CD4-positive, alpha-beta T cell treated with Interleukin-12 subunit alpha and Interleukin-12 subunit beta, for 1 hour (primary cell): ENCODE data around the gene R3HDM2.
"Not testable (repeated sequence)": the region's sequence is repeated elsewhere in the genome, so short reads cannot be mapped to it uniquely, and the experiment has no call there.

Source experiments
- DNase-seq: peaks from one replicate; pipeline ENCODE4 v3.0.0-alpha.2; 2020

Gene R3HDM2

DNA sequence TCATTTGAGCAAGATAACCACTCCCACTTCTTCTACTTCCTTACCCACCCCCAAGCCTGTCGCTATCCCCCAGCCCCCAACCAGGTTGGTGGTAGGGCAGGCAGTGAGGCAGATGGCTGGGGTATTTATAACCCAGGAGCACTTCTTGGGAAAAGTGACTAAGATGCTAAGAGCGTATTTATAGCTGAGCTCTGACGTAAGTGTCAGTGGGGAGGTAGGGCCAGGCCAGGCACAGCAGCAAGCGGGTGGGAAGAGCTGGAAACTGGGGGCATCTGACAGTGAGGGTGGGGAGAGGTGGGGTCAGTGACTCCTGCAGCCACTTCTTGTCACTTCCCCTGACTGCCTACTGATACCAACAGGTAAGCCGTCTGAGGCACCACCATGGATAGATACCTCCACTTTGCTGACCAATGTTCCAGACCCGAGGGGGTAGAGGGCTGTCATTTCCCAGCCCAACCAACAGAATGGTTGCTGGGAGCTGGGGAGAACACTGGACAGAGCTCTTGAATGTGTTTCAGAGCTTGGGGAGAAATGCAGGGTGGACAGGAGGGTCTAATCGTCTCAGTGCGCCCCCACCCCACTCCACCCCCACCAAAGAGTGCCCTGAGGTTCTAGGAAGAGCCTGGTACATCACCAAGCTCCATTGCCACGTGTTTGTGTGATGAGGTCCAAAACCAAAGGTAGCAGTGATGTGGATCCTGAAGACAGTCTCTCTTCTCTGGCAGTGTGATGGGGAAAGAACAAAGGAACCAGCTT lies 21.5 kb upstream of the R3HDM2 start:
- DNase-seq: no peak

DNA sequence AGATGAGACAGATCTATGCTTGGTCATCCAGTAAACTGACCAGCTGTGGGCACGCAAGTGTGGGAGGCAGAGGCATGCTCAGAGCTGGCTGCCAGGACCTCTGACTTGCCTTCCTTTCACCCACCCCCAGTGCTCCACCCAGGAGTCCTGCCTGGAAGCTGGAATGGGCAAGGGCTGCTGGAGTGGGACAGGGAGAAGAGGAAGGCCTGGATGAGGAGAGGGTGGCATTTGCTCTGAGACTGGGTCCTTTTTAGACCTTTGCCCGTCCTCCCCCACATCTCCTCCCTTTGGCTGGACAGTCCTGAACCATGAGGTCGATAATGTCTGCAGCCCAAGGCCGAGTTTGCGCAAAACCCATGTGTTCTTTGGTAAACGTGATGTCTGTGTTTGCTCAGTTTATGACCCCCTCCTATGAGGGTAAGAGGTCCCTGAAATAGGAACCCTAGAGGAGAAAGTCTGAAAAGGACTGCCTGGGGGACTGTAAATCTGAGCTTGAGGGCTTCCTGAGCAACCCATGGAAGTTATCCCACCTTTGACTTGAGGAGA lies 20.5 kb upstream of the R3HDM2 start:
- DNase-seq: no peak

DNA sequence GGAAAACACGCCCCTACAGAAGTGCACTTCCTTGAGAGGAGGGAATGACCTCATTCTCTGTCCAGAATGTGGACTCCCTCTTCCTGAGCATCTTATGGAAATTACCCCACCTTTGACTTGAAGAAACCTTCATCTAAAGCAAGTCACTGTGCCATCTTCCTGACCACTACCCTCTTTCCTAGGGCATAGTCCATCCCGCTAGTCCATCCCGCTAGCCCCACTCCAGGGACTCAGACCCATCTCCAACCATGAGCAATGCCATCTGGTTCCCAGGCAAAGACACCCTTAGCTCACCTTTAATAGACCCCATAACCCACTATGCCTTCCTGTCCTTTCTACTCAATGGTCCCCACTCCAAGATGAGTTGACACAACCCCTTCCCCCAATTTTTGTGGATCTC lies 19.2 kb upstream of the R3HDM2 start:
- no peak for DNase-seq

DNA sequence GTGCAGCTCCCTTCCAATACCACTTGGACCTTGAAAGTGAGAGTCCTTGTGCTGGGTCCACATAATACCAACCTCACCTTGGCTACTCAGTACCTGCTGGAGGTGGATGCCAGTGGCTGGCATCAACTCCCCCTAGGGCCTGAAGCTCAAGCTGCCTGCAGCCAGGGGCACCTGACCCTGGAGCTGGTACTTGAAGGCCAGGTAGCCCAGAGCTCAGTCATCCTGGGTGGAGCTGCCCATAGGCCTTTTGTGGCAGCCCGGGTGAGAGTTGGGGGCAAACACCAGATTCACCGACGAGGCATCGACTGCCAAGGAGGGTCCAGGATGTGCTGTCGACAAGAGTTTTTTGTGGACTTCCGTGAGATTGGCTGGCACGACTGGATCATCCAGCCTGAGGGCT lies 18.5 kb upstream of the R3HDM2 start:
- no peak for DNase-seq

DNA sequence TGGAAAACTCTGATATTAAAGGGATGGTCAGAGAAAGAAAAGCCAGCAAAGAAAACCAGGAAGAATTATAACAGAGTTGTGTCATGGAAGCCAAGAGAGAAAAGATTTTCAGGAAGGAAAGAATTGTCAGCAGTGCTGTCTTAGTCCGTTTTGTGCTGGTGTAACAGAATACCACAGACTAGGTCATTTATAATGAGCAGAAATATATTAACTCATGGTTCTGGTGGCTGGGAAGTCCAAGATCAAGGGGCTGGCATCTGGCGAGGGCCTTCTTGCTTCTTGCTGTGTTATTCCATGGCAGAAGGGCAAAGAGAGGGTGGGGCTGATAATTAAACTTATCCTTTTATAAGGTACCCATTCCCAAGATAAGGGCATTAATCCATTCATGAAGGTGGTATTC lies 17.8 kb upstream of the R3HDM2 start:
- no peak for DNase-seq

DNA sequence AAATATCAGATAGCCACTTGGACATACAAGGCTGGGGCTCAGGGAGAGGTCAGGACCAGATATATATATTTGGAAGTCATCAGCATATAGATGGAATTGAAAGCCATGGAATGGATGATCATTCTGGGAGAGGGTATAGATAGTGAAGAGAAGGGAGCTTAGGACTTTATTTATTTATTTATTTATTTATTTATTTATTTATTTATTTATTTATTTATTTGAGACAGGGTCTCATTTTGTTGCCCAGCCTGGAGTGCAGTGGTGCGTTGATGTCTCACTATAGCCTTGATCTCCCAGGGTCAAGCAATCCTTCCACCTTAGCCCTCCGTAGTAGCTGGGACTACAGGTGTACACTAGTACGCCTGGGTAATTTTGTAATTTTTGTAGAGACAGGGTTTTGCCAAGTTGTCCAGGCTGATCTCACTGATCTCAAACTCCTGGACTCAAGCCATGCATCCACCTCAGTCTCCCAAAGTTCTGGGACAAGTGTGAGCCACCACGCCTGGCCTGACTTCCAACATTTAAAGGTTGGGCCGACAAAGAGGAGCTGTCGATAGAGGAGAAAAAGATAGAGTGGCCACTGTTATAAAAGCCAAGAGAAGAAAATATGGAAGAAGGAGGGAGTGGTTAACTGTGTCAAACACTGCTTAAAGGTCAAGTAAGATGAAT lies 15.6 kb upstream of the R3HDM2 start:
- no peak for DNase-seq

DNA sequence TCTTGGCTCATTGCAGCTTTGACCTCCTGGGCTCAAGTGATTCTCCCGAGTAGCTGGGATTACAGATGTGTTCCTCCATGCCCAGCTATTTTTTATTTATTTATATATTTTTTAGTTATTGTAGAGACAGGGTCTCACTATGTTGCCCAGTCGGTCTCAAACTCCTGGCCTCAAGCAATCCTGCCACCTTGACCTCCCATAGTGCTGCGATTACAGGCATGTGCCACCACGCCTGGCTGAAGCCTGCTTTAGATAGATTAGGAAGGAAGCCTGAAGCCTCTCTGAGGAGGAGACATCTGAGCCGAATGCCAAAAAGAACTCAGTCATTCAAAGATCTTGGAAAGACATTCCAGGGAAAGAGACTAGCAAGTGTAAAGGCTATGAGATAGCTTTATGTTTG lies 13.9 kb upstream of the R3HDM2 start:
- no peak for DNase-seq

DNA sequence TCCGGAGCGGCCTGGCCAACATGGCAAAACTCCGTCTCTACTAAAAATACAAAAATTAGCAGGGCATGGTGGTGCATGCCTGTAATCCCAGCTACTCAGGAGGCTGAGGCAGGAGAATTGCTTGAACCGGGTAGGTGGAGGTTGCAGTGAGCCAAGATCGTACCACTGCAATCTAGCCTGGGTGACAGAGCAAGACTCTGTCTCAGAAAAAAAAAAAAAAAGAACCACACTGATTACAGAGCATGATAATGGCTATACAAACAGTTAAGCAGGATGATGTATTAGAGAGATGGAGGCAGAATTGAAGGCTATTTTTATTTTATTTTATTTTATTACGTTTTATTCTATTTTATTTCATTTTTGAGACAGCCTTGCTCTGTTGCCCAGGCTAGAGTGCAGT lies 13.5 kb upstream of the R3HDM2 start:
- DNase-seq: not testable (repeated sequence)

DNA sequence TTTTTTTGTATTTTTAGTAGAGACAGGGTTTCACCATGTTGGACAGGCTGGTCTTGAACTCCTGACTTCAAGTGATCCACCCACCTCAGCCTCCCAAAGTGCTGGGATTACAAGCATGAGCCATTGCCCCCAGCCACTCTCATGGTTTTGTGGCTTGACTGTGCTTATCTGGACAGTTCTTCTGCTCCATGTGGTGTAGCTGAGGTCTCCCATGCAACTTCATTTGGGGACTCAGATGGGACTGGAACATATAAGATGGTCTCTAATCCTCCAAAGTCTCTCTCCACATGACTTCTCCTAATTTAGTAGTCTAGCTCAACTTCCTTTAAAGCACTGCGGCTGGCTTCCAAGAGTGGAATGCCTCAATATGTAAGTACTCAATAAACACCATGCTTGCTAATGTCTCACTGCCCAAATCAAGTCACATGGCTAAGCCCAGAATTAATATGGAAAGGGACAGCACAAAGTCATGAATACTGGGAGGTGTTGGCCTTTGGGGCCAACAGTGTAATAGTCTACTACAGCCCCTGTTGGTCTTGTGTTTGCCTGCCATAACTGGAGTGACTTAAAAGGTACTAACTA lies 11.1 kb upstream of the R3HDM2 start:
- no peak for DNase-seq

DNA sequence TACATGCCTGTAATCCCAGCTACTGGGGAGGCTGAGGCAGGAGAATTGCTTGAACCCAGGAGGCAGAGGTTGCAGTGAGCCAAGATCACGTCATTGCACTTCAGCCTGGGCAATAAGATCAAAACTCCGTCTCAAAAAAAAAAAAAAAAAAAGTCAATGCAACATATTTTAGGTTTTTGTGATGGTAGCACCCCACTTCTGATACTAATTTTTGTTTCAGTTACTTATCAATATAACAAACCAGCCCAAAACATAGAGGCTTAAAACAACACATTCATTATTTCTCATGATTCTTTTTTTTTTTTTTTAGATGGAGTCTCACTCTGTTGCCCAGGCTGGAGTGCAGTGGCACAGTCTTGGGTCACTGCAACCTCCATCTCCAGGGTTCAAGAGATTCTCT lies 10.6 kb upstream of the R3HDM2 start:
- not testable (repeated sequence) for DNase-seq

DNA sequence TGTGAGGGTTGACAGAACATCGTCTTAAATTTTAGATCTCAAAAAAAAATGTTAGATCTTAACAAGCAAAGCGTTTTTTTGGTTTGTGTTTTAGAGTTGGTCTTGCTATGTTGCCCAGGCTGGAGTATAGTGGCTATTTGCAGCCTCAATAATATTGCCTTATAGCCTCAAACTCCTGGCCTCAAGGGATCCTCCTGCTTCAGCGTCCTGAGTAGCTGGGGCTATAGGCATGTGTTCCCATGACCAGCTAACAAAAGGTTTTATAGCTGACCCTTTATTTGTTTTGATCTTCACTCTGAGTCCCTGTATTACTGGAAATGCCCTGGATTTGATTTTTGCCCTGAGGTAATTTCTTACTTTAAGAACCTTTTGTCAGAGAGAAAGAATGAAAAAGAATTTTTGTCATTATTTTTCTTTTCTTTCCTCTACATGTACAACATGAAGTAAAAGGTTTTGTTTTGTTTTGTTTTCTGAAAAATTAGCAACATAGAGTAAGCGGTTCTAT lies 9.0 kb upstream of the R3HDM2 start:
- DNase-seq: no peak

DNA sequence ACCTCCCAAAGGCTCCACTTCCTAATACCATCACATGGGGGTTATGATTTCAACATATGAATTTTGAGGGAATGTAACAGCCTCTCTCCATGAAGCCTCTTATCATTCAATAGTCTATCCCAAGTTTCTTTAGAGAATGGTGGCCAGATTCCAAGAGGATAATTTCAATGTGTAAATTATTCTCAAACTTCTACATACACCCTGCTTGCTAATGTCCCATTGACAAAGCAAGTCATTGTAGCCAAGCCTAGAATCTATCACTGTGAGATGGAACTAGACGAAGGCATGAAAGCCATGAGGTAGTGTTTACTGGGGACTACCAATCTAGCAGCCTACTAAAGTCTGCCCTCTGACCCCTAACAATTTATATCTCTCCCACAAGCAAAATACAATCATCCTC lies 7.6 kb upstream of the R3HDM2 start:
- DNase-seq: no peak

DNA sequence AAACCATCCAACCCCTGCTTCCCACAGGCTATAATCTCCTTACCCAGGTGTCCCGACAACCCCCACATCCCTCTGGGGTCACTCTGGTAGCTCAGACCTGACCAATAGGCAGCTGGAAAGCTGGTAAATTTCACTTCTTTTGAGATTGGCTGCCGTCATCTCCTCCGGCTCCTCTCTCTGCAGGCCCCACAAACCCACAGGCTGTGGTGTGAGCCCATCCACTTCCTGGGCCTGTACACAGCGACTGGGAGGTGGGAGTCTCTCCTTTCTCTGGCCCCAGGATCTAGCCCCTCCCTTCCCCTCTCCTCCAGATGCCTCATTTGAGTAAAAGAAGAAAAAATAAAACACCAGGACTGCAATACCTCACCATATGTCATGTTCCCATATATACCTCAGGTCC lies 4.5 kb upstream of the R3HDM2 start:
- DNase-seq: no peak

DNA sequence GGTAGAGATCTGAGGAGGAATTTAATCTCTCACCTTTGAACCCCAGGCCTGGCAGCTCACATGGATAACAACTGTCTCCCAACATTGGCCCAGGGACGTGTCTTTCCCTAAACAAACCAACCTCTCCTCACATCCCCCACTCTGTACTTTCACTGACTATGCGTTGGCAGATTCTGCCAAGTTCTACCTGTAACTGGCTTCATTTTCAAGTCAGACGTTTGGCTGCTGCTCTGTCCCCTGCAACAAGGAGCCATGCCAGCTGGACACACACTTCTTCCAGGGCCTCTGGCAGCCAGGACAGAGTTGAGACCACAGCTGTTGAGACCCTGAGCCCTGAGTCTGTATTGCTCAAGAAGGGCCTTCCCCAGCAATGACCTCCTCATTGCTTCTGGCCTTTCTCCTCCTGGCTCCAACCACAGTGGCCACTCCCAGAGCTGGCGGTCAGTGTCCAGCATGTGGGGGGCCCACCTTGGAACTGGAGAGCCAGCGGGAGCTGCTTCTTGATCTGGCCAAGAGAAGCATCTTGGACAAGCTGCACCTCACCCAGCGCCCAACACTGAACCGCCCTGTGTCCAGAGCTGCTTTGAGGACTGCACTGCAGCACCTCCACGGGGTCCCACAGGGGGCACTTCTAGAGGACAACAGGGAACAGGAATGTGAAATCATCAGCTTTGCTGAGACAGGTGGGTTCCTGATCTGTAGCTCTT lies 3.8 kb upstream of the R3HDM2 start, which contains the start of gene INHBC:
INHBC (plus strand) TSS at position 268 of the 707 bp plus-strand sequence; CDS start at position 371, 103 bp downstream.
- no peak for DNase-seq

DNA sequence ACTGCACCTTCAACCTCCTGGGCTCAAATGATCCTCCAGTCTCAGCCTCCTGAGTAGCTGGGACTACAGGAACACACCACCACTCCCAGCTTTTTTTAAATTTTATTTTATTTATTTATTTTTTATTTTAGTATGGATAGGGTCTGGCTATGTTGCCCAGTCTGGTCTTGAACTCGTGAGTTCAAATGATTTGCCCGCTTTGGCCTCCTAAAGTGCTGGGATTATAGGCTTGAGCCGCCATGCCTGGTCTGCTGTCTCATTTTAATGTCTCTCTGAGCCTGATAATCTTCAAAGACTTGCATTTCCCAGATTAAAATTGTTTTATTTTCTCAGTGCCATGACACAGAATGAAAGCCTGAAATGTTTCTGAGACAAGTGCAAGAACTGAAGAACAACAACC lies 2.5 kb upstream of the R3HDM2 start:
- DNase-seq: no peak

DNA sequence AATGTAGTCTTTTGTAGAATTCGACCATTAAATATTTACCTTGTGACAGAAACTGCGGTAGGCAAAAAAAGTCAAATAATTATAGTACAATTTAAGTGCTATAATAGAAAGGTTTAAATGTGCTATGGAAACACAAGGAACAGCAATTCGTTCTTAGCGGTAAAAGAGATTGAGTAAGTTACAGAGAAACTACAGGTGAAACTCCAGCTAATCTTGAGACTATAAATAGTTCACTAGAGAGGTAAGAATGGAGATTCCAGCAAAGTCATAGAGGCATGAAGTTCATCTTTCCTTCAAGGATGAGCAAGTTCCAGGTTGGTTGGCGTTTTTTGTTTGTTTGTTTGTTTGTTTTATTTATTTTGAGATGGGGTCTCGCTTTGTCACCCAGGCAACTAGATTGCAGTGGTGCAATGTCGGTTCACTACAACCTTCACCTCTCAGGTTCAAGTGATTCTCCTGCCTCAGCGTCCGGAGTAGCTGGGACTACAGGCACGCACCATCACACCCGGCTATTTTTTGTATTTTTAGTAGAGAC lies 878 bp upstream of the R3HDM2 start:
- DNase-seq: no peak

DNA sequence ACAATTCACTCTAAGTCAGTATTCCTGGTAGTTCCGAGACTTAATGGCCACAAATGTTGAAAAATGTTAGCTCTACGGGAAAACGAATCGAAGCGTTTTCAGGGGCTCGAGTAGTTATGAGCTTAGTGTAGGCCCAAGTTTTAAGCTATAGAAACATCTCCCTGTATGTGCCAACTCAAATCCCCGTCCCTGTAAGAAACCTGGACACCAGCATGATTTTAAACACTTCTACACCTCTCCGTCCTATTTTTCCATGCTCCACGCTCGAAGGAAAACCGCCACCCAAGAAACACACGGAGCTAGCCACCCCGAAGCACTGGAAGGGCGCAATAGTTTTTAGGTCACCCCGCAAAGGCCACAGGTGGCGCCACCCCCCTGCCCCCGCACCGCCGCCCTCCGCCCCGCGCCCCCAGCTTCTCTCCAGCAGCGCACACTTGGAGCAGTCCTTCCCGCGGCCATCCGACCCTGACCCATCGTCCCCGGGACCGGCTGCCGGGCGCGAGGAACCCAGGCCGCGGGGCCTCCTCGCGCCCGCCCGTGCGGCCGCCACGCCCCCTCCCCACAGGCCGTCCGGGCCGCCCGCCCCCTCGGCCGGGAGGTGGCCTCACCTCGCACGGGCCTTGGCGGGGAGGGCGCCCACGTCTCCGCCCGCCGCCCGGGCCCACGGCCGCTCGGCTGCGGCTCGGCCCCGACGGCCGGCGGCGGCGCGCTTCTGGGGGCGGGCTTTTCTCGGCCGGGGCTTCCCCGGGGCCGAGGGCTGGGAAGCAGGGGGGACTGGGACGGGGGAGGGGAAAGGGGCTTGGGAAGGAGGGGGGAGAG lies 522 bp downstream of the R3HDM2 start:
- no peak for DNase-seq

DNA sequence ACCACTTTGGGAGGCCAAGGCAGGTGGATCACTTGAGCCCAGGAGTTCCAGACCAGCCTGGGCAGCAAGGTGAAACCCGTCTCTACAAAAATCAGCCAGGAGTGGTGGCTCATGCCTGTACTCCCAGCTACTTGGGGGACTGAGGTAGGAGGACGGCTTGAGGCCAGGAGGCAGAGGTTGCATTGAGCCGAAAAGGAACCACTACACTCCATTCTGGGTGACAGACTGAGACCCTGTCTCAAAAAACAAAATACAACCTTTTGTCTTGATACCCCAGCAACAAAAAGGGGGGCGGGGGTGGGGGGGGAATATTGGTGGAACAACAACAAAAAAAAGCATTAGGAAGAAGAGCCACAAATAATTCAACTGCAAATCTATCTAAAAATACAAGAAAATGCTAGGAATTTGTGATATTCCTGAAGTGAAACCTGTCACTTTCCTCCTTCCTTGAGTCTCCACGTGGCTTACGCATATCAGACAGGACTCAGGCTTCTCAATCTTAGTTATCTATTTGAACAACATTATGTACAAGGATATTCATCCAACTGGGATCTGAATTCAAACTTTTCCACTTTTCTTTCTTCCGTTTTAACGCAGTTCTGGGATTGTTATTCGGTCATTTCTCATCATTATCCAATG lies 1.3 kb downstream of the R3HDM2 start:
- DNase-seq: no peak

DNA sequence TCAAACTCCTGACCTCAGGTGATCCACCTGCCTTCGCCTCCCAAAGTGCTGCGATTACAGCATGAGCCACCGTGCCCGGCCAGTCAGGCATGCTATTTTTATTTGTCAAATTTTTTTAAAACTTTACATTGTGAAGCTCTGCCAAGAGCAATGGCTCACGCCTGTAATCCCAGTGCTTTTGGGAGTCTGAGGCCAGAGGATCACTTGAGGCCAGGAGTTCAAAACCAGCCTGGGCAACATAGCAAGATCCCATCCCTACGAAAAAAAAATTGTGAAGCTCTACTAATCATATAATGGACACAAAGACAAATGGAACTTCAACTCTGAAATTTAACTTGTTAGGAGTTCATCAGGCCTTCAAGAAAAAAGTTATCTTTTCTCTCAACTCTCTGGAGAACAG lies 1.9 kb downstream of the R3HDM2 start:
- DNase-seq: no peak

DNA sequence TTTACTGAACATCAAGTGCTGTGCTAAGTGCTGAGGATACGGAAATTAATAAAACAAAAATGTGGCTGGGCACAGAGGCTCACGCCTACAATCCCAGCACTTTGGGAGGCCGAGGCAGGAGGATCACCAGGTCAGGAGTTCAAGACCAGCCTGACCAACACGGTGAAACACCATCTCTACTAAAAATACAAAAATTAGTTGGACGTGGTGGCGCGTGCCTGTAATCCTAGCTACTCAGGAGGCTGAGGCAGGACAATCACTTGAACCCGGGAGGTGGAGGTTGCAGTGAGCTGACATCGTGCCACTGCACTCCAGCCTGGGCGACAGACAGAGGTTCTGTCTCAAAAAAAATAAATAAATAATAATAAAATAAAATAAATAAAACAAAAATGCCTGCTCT lies 3.9 kb downstream of the R3HDM2 start:
- DNase-seq: not testable (repeated sequence)

DNA sequence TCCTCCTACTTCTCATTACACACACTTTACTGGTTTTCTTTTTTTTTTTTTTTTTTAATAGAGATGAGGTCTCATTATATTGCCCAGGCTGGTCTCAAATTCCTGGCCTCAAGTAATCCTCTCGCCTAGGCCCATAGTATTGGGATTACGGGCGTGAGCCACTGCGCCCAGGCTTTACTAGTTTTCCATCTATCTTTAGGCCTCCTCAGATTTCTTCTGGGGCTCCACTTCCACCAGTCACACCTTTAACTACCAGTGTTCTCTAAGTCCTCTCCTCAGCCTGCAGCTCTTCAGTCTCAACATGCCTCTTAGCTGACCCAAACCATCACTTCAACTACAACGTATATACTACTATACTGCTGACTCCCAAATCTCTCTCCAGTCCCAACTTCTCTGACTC lies 10.4 kb downstream of the R3HDM2 start:
- DNase-seq: no peak
